ENCODE measurements around the gene FLNC.

The FLNC gene

GRCh38 chr7:128895320-128895719 is 65.1 kb downstream of the FLNC start:
- no peak for DNase-seq

GRCh38 chr7:128899392-128899791 is 69.2 kb downstream of the FLNC start:
- no peak for DNase-seq

- DNase-seq = no peak
Observed at GRCh38 chr7:128900237-128900636, 70.0 kb downstream of the FLNC start.

- no peak for DNase-seq
Observed at GRCh38 chr7:128902761-128903585, 72.8 kb downstream of the FLNC start.

- no peak for DNase-seq
Observed at GRCh38 chr7:128903621-128904361, 73.6 kb downstream of the FLNC start.

- DNase-seq = no peak
Observed at GRCh38 chr7:128904381-128905197, 74.4 kb downstream of the FLNC start.

GRCh38 chr7:128906001-128906765 is 76.0 kb downstream of the FLNC start:
- DNase-seq = no peak

- no peak for DNase-seq
Observed at GRCh38 chr7:128906766-128907559, 76.8 kb downstream of the FLNC start.
